Activated CD4-positive, alpha-beta memory T cell treated with anti-CD3 and anti-CD28 coated beads, Interleukin-2, amount 10 ng/mL, durations not matched to agents 7 days and 5 days (primary cell): ENCODE measurements around the gene NAALADL1. TPM values are rescaled to one million over a fixed set of nuclear protein-coding genes. Genes with fewer than 3 reads are reported as not detected.
"Not testable (repeated sequence)": the region's sequence is repeated elsewhere in the genome, so short reads cannot be mapped to it uniquely, and the experiment has no call there.

Source experiments
- CTCF ChIA-PET: fragments of 350-600 bp; sonication (Branson Sonifier 250); formaldehyde crosslinking; loops from one replicate; lab custom pipeline; 2021; ENCODE audit warnings: antibody characterized with exemption, inconsistent platforms; lab: Charles Lee
- POLR2A ChIA-PET: fragments of 350-600 bp; sonication (Branson Sonifier 250); formaldehyde crosslinking; loops from one replicate; lab custom pipeline; 2021; ENCODE audit warnings: antibody characterized with exemption; lab: Charles Lee
- DNase-seq: peaks from one replicate; pipeline ENCODE4 v3.0.0-alpha.2; 2020
- H3K27ac Mint-ChIP-seq: one replicate; pipeline ENCODE4 v1.8.0; 2021; ENCODE audit warnings: mild to moderate bottlenecking, mixed read lengths
- H3K27me3 Mint-ChIP-seq: one replicate; pipeline ENCODE4 v1.8.0; 2021; ENCODE audit warnings: mixed read lengths
- H3K36me3 Mint-ChIP-seq: one replicate; pipeline ENCODE4 v1.8.0; 2021; ENCODE audit warnings: low read depth, mixed read lengths
- H3K4me1 Mint-ChIP-seq: one replicate; pipeline ENCODE4 v1.8.0; 2021; ENCODE audit warnings: mixed read lengths
- H3K4me3 Mint-ChIP-seq: one replicate; pipeline ENCODE4 v1.8.0; 2021; ENCODE audit warnings: mild to moderate bottlenecking, mixed read lengths
- H3K9me3 Mint-ChIP-seq: one replicate; pipeline ENCODE4 v1.8.0; 2021; ENCODE audit warnings: mixed read lengths
- total RNA-seq, 2 experiments: library from RNA; stranded (reverse); gene quantifications; one replicate each; pipeline ENCODE4 v1.2.3, GENCODE V29; 2021

The NAALADL1 gene
- total RNA-seq, 2 experiments from 2014 or later, result 13.6 to 16.8 TPM

DNA sequence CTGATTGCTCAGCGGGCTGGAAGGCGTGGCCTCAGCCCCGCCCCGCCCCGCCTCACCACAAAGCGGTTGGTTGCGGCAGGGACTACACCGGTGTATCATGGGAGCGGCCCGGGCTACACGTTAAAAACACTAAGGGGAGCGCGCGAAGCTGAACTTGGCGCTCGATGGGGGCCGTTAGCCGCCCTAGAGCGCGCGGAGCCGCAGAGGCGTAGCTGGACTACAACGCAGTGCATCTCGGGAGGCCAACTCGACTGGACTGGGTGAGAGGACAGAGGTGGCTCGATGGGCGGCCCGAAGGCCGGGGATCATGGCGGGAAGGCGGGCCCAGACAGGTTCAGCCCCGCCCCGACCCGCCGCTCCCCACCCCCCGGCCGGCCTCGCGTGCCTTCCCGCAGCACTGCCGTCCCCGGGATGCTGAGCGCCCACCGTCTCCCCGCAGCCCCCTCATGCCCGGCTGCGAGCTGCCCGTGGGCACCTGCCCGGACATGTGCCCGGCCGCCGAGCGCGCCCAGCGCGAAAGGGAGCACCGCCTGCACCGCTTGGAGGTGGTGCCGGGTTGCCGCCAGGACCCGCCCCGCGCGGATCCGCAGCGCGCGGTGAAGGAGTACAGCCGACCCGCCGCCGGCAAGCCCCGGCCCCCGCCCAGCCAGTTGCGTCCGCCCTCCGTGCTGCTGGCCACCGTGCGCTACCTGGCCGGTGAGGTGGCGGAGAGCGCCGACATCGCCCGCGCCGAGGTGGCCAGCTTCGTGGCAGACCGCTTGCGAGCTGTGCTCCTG is 17.3 kb downstream of the NAALADL1 start, which contains the start of gene SAC3D1:
TSS of gene SAC3D1 (plus strand) at position 364 of the 776 bp plus-strand sequence. CDS start at position 447, 83 bp downstream.
- peaks cover 36% of the 10 kb centered on the region for H3K36me3 Mint-ChIP-seq
- peak within 1 kb of the TSS; percentile 91 for H3K4me3 Mint-ChIP-seq
- H3K27ac Mint-ChIP-seq, result peak within 1 kb of the TSS; percentile 97
- POLR2A ChIA-PET, result interaction anchor here (0.7 to 4.8 kb wide), 38 partner anchors 9 to 724 kb away, joined by 3 to 51 read pairs (median 4); partner anchors contain the start of genes ARL2, CDCA5, FAU and MAJIN
- no peaks in the 10 kb centered on the region for H3K9me3 Mint-ChIP-seq
- H3K4me1 Mint-ChIP-seq, result peaks cover 41% of the 10 kb centered on the region
- no peaks in the 10 kb centered on the region for H3K27me3 Mint-ChIP-seq
- DNase-seq, result peak; percentile 95
- CTCF ChIA-PET, result interaction anchor here (0.7 to 3.6 kb wide), 8 partner anchors 12 to 193 kb away, joined by 3 to 25 read pairs (median 4); partner anchors contain the start of genes ARL2, CDCA5, SNX15 and ZFPL1

GRCh38 chr11:65040520-65040846 is 17.9 kb downstream of the NAALADL1 start:
- Mint-ChIP-seq H3K27me3 (no peaks in the 10 kb centered on the region), H3K27ac (peak overlapping the region; percentile 97), H3K9me3 (no peaks in the 10 kb centered on the region), H3K4me3 (peak overlapping the region; percentile 90), H3K4me1 (peaks cover 39% of the 10 kb centered on the region), H3K36me3 (peaks cover 36% of the 10 kb centered on the region)
- POLR2A ChIA-PET, result interaction anchor here (0.6 to 4.8 kb wide), 35 partner anchors 9 to 723 kb away, joined by 3 to 51 read pairs (median 4); partner anchors contain the start of genes ARL2, CDCA5, FAU and MAJIN
- DNase-seq, result no peak
- CTCF ChIA-PET, result interaction anchor here (0.7 to 3.6 kb wide), 8 partner anchors 10 to 192 kb away, joined by 3 to 25 read pairs (median 4); partner anchors contain the start of genes ARL2, SNX15 and TM7SF2

DNA sequence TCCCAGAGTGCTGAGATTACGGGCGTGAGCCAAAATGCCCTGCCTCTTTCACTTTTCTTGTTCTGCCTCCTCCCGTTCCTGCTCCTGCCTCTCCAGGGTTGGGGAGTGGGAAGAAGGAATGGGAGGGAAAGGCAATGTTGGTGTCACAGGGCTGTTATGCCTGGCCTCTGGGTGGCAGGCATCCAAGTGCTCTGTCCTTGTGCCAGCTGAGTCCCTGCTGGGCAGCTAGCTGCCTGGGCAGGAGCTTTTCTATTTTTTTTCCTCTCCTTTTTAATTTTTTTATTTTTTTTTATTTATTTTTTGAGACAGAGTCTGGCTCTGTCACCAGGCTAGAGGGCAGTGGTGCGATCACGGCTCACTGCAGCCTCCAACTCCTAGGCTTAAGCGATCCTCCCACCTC is 21.4 kb downstream of the NAALADL1 start:
- Mint-ChIP-seq H3K27ac (no peak overlapping the region), H3K9me3 (no peaks in the 10 kb centered on the region), H3K27me3 (no peaks in the 10 kb centered on the region), H3K36me3 (peaks cover 14% of the 10 kb centered on the region), H3K4me1 (peaks cover 15% of the 10 kb centered on the region), H3K4me3 (no peak overlapping the region)
- ChIA-PET CTCF (no interaction called here), POLR2A (interaction anchor here (1.2 to 2.0 kb wide), 3 partner anchors 8 to 46 kb away, joined by 3 to 4 read pairs (median 3); partner anchors contain the start of gene SNX15)
- no peak for DNase-seq

DNA sequence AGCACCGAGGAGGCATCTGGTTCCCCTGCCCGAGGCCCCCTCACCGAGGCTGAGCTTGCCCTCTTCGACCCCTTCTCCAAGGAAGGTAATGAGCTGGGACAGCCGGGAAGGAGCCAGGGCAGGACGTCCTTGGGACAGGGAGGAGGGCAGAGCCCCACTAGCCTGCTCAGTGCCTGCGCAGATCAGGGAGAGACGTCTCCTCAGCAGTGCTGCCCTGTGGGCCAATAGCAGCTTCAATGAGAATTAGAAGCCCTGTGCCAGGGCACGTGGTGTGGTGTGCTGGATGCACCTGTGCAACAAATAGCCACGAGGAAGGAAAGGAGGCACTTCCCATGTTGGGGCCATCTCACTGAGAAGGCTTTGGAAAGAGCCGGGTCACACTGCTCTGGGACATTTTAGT is 22.8 kb downstream of the NAALADL1 start:
- ChIA-PET CTCF (no interaction called here), POLR2A (interaction anchor here (1.0 to 2.0 kb wide), 2 partner anchors 9 to 23 kb away, joined by 3 to 4 read pairs; partner anchors contain the start of genes NAALADL1 and SNX15)
- Mint-ChIP-seq H3K27ac (no peak overlapping the region), H3K4me1 (peaks cover 8% of the 10 kb centered on the region), H3K36me3 (peaks cover 14% of the 10 kb centered on the region), H3K27me3 (no peaks in the 10 kb centered on the region), H3K9me3 (no peaks in the 10 kb centered on the region), H3K4me3 (no peak overlapping the region)
- no peak for DNase-seq

DNA sequence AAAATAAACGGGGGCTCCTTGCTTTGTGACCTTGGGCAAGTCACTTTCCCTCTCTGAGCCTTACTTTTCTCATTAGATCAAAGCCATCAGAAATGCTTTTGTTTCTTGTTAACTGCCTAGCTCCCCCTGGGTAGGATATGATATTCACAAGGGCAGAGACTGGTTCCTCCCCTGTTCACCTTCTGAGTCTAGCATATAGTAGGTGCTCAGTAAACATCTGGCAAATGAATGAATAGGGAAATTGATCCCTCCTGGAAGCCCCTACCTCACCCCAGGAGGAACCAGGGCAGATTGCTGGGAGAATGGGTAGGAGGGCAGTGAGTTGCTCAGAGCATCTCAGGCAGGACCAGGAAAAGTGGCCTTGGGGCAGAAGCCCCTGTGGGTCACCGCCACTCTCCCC is 23.9 kb downstream of the NAALADL1 start:
- Mint-ChIP-seq H3K9me3 (no peaks in the 10 kb centered on the region), H3K27ac (no peak overlapping the region), H3K4me1 (peaks cover 4% of the 10 kb centered on the region), H3K27me3 (no peaks in the 10 kb centered on the region), H3K4me3 (no peak overlapping the region), H3K36me3 (peaks cover 11% of the 10 kb centered on the region)
- no peak for DNase-seq
- CTCF ChIA-PET, result interaction anchor here (1.1 kb wide), 1 partner anchor 20 kb away, joined by 3 read pairs; the partner anchor contains the start of gene ARL2
- POLR2A ChIA-PET, result no interaction called here

GRCh38 chr11:65032216-65032615 is 26.1 kb downstream of the NAALADL1 start:
- CTCF ChIA-PET, result no interaction called here
- H3K27me3 Mint-ChIP-seq, result no peaks in the 10 kb centered on the region
- peaks cover 18% of the 10 kb centered on the region for H3K4me1 Mint-ChIP-seq
- H3K27ac Mint-ChIP-seq, result no peak overlapping the region
- H3K4me3 Mint-ChIP-seq, result no peak overlapping the region
- POLR2A ChIA-PET, result no interaction called here
- H3K9me3 Mint-ChIP-seq, result no peaks in the 10 kb centered on the region
- no peak for DNase-seq
- H3K36me3 Mint-ChIP-seq, result peaks cover 3% of the 10 kb centered on the region

GRCh38 chr11:65027213-65028067 is 30.9 kb downstream of the NAALADL1 start, which contains the start of gene SNX15:
Gene SNX15, plus strand, starts transcription at chr11:65027439. Its CDS starts 99 bp downstream, at chr11:65027538.
- Mint-ChIP-seq H3K4me1 (peaks cover 27% of the 10 kb centered on the region), H3K36me3 (peaks cover 3% of the 10 kb centered on the region), H3K27me3 (no peaks in the 10 kb centered on the region), H3K27ac (peak within 1 kb of the TSS; percentile 82), H3K4me3 (peak within 1 kb of the TSS; percentile 78), H3K9me3 (no peaks in the 10 kb centered on the region)
- ChIA-PET POLR2A (interaction anchor here (1.0 to 6.5 kb wide), 9 partner anchors 9 to 95 kb away, joined by 3 to 56 read pairs (median 4); partner anchors contain the start of genes ARL2, CDCA5, FAU and MRPL49), CTCF (interaction anchor here (0.6 to 2.9 kb wide), 8 partner anchors 13 to 168 kb away, joined by 3 to 23 read pairs (median 4); partner anchors contain the start of genes ARL2, CDCA5, SAC3D1 and ZNHIT2)
- DNase-seq, result peak; percentile 94

DNA sequence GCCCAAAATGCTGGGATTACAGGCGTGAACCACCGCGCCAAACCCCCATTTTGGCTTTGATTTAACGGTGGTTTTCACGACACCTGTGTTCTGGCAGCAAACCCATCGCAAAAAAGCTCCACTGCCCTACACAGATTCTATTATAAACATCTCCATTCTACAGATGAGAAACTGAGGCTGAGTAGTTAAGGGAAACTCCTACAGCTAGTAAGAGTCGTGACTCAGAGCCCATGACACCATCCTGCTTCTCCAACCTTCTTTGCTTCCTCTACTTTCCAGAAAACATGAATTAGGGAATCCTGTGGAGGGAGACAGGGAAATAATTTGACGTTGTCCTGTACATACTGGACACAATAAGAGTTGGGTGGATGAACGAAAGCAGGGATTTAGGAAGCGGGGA is 31.5 kb downstream of the NAALADL1 start:
- H3K27ac Mint-ChIP-seq, result peak overlapping the region; percentile 82
- POLR2A ChIA-PET, result interaction anchor here (0.9 to 6.5 kb wide), 9 partner anchors 9 to 95 kb away, joined by 3 to 56 read pairs (median 6); partner anchors contain the start of genes ARL2, CDCA5, FAU and MRPL49

GRCh38 chr11:65023502-65023901 is 34.9 kb downstream of the NAALADL1 start:
- POLR2A ChIA-PET, result interaction anchor here (1.0 kb wide), 1 partner anchor 10 kb away, joined by 3 read pairs; no protein-coding TSS in a partner anchor

More for the DNA sequence above, 31.5 kb downstream of the NAALADL1 start:
- DNase-seq, result no peak
- Mint-ChIP-seq H3K36me3 (peaks cover 7% of the 10 kb centered on the region), H3K9me3 (no peaks in the 10 kb centered on the region), H3K4me3 (peak overlapping the region; percentile 78), H3K27me3 (no peaks in the 10 kb centered on the region), H3K4me1 (peaks cover 27% of the 10 kb centered on the region)
- CTCF ChIA-PET, result interaction anchor here (0.6 to 2.9 kb wide), 8 partner anchors 13 to 819 kb away, joined by 3 to 23 read pairs (median 4); partner anchors contain the start of genes ARL2, CDCA5, SAC3D1 and ZNHIT2

GRCh38 chr11:65021509-65021908 is 36.8 kb downstream of the NAALADL1 start:
- Mint-ChIP-seq H3K36me3 (peaks cover 20% of the 10 kb centered on the region), H3K27ac (no peak overlapping the region), H3K9me3 (no peaks in the 10 kb centered on the region), H3K4me1 (peaks cover 11% of the 10 kb centered on the region), H3K27me3 (no peaks in the 10 kb centered on the region), H3K4me3 (no peak overlapping the region)
- ChIA-PET POLR2A (no interaction called here), CTCF (interaction anchor here (1.5 kb wide), 1 partner anchor 20 kb away, joined by 3 read pairs; no protein-coding TSS in a partner anchor)
- no peak for DNase-seq

More at GRCh38 chr11:65023502-65023901, 34.9 kb downstream of the NAALADL1 start:
- H3K27me3 Mint-ChIP-seq, DNase-seq, H3K27ac Mint-ChIP-seq, H3K4me3 Mint-ChIP-seq, H3K9me3 Mint-ChIP-seq: not testable (repeated sequence)
- CTCF ChIA-PET, result interaction anchor here (1.7 kb wide), 1 partner anchor 9 kb away, joined by 7 read pairs; no protein-coding TSS in a partner anchor
- peaks cover 22% of the 10 kb centered on the region for H3K4me1 Mint-ChIP-seq
- peaks cover 10% of the 10 kb centered on the region for H3K36me3 Mint-ChIP-seq

DNA sequence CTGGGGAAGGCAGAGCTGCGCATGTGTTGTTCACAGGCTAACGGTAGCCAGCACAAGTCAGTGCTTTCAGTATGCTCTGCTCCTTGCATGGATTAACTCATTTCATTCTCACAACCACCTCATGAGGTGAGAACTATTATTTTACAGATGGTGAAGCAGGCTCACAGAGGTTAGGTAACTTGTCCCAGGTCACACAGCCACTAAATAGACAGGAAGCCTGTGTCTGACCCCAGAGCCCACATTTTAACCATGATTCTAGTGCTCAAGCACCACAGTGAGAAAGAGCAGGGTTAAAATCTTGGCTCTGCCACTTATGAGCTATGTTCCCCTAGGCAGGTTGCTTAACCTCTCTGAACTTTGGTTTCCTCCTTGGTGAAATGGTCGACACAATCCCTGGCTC is 37.4 kb downstream of the NAALADL1 start:
- no peak overlapping the region for H3K27ac Mint-ChIP-seq
- peaks cover 13% of the 10 kb centered on the region for H3K4me1 Mint-ChIP-seq
- POLR2A ChIA-PET, result no interaction called here
- H3K27me3 Mint-ChIP-seq, result no peaks in the 10 kb centered on the region
- no peak overlapping the region for H3K4me3 Mint-ChIP-seq
- H3K9me3 Mint-ChIP-seq, result no peaks in the 10 kb centered on the region
- CTCF ChIA-PET, result interaction anchor here (1.5 kb wide), 1 partner anchor 19 kb away, joined by 3 read pairs; no protein-coding TSS in a partner anchor
- DNase-seq, result no peak
- peaks cover 24% of the 10 kb centered on the region for H3K36me3 Mint-ChIP-seq

DNA sequence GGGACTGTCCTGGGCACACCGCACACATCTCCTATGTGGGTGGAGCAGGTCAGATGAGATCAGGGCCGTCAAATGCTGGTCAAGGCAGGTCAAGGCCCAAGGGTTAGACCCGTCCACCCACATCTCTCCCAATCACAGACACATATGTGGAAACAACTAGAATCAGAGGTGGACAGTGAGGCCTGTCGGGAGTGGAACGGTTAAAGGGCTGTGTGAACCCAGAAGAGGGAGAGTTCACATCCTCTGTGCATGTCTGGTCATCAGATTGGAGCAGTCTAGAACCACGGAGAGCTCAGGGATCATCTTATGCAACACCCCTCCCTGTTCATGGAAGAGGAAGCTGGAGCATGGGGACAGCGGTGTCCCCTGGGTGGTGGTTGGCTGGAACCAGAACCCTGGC is 38.5 kb downstream of the NAALADL1 start:
- Mint-ChIP-seq H3K36me3 (peaks cover 24% of the 10 kb centered on the region), H3K27me3 (no peaks in the 10 kb centered on the region), H3K9me3 (no peaks in the 10 kb centered on the region), H3K4me3 (no peak overlapping the region), H3K27ac (no peak overlapping the region), H3K4me1 (peaks cover 21% of the 10 kb centered on the region)
- DNase-seq, result no peak
- ChIA-PET CTCF (no interaction called here), POLR2A (no interaction called here)
